Subcutaneous abdominal adipose tissue (tissue), 5 donors: ENCODE results near the gene KCNC4.

Experiments used
- H3K27ac ChIP-seq: one replicate; pipeline ENCODE4 v1.7.0; 2013; ENCODE audit warnings: low read depth, mild to moderate bottlenecking, inconsistent platforms, low read length, moderate library complexity
- H3K27me3 ChIP-seq, 5 donors: one replicate each; pipeline ENCODE4 v1.7.0; 2013; ENCODE audit warnings: low read length in 5 of 5, inconsistent platforms in 1 of 5; ENCODE audit not compliant: control insufficient read depth in 5 of 5, insufficient read depth in 4 of 5
- H3K36me3 ChIP-seq, 5 donors: one replicate each; pipeline ENCODE4 v1.7.0; 2013; ENCODE audit warnings: low read length in 5 of 5; ENCODE audit not compliant: control insufficient read depth in 5 of 5, insufficient read depth in 5 of 5
- H3K4me1 ChIP-seq, 5 donors: one replicate each; pipeline ENCODE4 v1.7.0; 2013; ENCODE audit warnings: low read length in 5 of 5, mild to moderate bottlenecking in 3 of 5, moderate library complexity in 1 of 5; ENCODE audit not compliant: control insufficient read depth in 5 of 5, insufficient read depth in 5 of 5
- H3K4me3 ChIP-seq, 5 donors: one replicate each; pipeline ENCODE4 v1.7.0; 2013; ENCODE audit warnings: low read length in 5 of 5, low read depth in 1 of 5
- H3K9ac ChIP-seq, 5 donors: one replicate each; pipeline ENCODE4 v1.7.0; 2013; ENCODE audit warnings: low read length in 5 of 5, mild to moderate bottlenecking in 4 of 5, moderate library complexity in 3 of 5
- H3K9me3 ChIP-seq, 5 donors: one replicate each; pipeline ENCODE4 v1.7.0; 2013; ENCODE audit warnings: low read length in 5 of 5; ENCODE audit not compliant: control insufficient read depth in 5 of 5
- donor health status: healthy.
- donor health status: healthy.
- donor health status: healthy.
- donor health status: healthy.
- donor health status: healthy.

KCNC4 gene

DNA sequence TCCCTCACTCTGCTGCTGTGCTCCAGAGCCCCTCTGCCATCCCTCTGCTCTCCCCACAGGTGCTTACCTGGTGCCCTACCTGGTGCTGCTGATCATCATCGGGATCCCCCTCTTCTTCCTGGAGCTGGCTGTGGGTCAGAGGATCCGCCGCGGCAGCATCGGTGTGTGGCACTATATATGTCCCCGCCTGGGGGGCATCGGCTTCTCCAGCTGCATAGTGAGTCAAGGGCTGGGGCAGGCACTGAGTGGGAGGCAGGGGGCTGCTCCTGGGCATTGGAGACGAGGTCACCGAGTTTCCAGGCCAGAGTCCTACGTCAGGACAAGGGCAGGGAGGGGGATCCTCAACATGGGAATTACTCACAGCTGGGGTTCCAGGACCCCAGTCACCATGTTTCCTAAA lies 38.1 kb upstream of the KCNC4 start:
- H3K4me3 ChIP-seq: no peak overlapping the region

DNA sequence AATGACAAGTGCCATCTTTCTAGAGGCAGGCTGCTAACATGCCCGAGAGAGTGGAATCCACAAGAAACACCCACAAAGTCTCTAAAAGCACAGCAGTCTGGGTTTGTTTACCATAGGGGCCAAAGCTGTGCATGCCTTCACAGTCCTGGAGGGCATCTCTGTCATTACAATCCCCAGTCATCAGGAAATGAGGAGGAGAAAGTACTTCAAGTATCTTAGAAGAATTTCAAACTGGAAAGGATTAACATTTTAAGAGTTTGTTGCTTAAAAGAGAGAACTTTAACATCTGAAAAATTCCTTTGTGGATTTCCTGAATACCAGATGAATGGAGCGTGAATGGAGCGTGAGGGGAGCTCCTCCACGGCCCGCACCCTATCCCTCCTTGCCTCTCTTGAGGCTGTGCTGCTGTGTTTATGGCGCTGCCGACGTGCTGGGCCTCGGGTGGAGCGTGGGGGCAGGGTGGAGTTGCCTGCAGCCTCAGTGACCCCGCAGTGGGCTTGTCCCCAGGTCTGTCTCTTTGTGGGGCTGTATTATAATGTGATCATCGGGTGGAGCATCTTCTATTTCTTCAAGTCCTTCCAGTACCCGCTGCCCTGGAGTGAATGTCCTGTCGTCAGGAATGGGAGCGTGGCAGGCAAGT lies 36.5 kb upstream of the KCNC4 start:
- no peaks in the 10 kb centered on the region for H3K9me3 ChIP-seq
- H3K9ac ChIP-seq: no peak overlapping the region
- H3K4me3 ChIP-seq: no peak overlapping the region
- no peaks in the 10 kb centered on the region for H3K4me1 ChIP-seq
- no peaks in the 10 kb centered on the region for H3K36me3 ChIP-seq
- H3K27me3 ChIP-seq: peaks cover 7 to 26% (median 14%) of the 10 kb centered on the region in 5 donors
- no peak overlapping the region for H3K27ac ChIP-seq

More for the DNA sequence above, 38.1 kb upstream of the KCNC4 start:
- H3K27me3 ChIP-seq: peaks cover 7 to 26% (median 14%) of the 10 kb centered on the region in 5 donors
- H3K9ac ChIP-seq: no peak overlapping the region
- no peaks in the 10 kb centered on the region for H3K4me1 ChIP-seq
- no peaks in the 10 kb centered on the region for H3K36me3 ChIP-seq
- no peak overlapping the region for H3K27ac ChIP-seq
- no peaks in the 10 kb centered on the region for H3K9me3 ChIP-seq

DNA sequence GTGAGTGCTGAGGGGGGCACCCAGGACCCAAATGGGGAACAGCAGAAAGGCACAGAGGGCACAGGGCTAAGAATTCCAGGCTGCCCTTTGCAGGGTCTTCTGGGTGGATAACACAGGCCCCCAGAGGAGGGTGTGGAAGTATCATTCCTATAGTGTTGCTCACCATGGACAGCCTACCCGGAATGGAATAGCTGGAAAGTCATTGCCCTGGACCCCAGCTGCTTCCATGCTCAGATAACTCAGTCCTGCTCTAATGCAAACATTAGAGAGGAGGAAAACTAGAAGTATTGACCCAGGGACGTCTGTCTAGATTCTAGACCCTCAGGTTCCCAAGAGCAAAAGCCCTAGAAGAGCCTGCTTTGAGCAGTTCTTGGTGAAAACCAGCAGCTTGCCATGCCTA lies 35.2 kb upstream of the KCNC4 start:
- H3K27ac ChIP-seq: no peak overlapping the region
- H3K36me3 ChIP-seq: no peaks in the 10 kb centered on the region
- H3K9me3 ChIP-seq: no peaks in the 10 kb centered on the region
- H3K9ac ChIP-seq: no peak overlapping the region
- H3K4me3 ChIP-seq: no peak overlapping the region
- H3K4me1 ChIP-seq: no peaks in the 10 kb centered on the region
- H3K27me3 ChIP-seq: peaks cover 7 to 26% (median 14%) of the 10 kb centered on the region in 5 donors

- no peaks in the 10 kb centered on the region for H3K9me3 ChIP-seq
- no peak overlapping the region for H3K27ac ChIP-seq
- no peak overlapping the region for H3K4me3 ChIP-seq
- H3K4me1 ChIP-seq: no peaks in the 10 kb centered on the region
- no peaks in the 10 kb centered on the region for H3K36me3 ChIP-seq
- no peak overlapping the region for H3K9ac ChIP-seq
- H3K27me3 ChIP-seq: peaks cover 7 to 21% (median 14%) of the 10 kb centered on the region in 5 donors
Observed at GRCh38 chr1:110176299-110176956, 33.7 kb upstream of the KCNC4 start.

DNA sequence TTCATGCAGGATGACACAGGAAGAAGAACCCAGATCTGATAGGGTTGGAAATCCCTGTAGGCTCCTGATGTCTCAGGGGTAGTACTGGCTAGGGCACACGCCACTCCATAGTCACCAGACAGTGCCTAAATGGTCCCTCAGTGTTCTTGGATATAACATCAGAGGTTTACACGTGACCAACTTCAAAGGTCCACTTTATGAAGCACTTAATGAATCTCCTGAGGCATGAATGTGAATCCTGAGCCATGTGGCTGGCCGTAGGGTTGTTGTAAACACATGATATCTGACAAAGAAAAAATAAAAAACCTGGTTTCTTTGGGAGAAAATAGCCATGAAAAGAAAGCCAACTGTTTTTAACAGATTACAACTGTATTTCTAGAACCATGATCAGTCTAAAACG lies 32.3 kb upstream of the KCNC4 start:
- no peak overlapping the region for H3K4me3 ChIP-seq
- H3K9me3 ChIP-seq: no peaks in the 10 kb centered on the region
- H3K4me1 ChIP-seq: no peaks in the 10 kb centered on the region
- peaks cover 1 to 12% (median 9%) of the 10 kb centered on the region in 5 donors for H3K27me3 ChIP-seq
- H3K36me3 ChIP-seq: no peaks in the 10 kb centered on the region
- H3K9ac ChIP-seq: no peak overlapping the region
- no peak overlapping the region for H3K27ac ChIP-seq

GRCh38 chr1:110183642-110184167 lies 26.4 kb upstream of the KCNC4 start:
- Histone ChIP-seq H3K36me3 (no peaks in the 10 kb centered on the region), H3K27me3 (peaks cover 0 to 8% (median 4%) of the 10 kb centered on the region in 5 donors), H3K9ac (no peak overlapping the region)

GRCh38 chr1:110184446-110184845 lies 25.7 kb upstream of the KCNC4 start:
- no peaks in the 10 kb centered on the region for H3K36me3 ChIP-seq
- no peak overlapping the region for H3K4me3 ChIP-seq
- H3K9me3 ChIP-seq: no peaks in the 10 kb centered on the region
- no peak overlapping the region for H3K27ac ChIP-seq
- peaks cover 0 to 8% (median 4%) of the 10 kb centered on the region in 5 donors for H3K27me3 ChIP-seq
- H3K9ac ChIP-seq: no peak overlapping the region
- peaks cover 0 to 21% (median 16%) of the 10 kb centered on the region in 5 donors for H3K4me1 ChIP-seq

More at GRCh38 chr1:110183642-110184167, 26.4 kb upstream of the KCNC4 start:
- Histone ChIP-seq H3K4me1 (peaks cover 0 to 18% (median 14%) of the 10 kb centered on the region in 5 donors), H3K9me3 (no peaks in the 10 kb centered on the region), H3K27ac (no peak overlapping the region), H3K4me3 (no peak overlapping the region)

DNA sequence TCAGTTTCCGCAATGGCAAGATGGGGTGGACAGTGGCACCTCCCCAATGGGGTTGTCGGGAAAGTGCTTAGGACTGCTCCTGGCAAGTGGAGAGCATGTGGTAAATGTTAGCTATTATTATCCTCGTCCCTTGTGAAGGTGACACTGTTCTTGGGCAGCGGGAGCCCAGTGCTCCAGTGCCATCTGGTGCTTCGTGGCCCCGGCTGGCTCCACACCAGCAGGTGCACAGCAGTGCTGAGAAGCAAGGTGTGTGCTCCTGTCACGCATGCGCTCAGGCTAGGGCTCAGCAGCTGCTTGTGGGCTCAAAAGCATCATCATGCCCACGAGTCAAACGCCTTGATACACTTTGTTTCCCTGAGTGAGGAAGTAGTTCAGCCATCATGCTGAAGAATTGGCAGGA lies 24.9 kb upstream of the KCNC4 start:
- Histone ChIP-seq H3K27me3 (peaks cover 0 to 8% (median 4%) of the 10 kb centered on the region in 5 donors), H3K4me3 (no peak overlapping the region), H3K9me3 (no peaks in the 10 kb centered on the region), H3K36me3 (no peaks in the 10 kb centered on the region), H3K9ac (no peak overlapping the region), H3K27ac (no peak overlapping the region), H3K4me1 (peaks cover 0 to 23% (median 16%) of the 10 kb centered on the region in 5 donors)

DNA sequence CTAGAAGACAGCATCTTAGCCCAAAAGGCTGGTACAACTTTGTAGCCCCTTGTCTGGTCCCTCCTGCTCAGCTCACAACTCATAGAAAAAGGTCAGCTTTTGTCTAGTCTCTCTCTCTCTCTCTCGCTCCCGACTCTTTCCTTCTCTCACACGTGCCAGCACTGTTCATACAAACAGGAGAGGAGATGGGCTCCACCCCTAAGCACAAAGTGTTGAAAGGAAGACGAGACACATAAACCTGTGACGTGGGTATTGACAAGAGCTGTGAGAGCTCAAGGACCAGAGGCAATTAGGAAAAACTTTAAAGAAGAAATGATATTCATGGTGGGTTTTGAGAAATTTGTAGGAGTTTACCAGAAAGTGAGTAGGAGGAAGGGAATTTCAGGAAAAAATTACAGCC lies 23.6 kb upstream of the KCNC4 start:
- Histone ChIP-seq H3K36me3 (no peaks in the 10 kb centered on the region), H3K4me3 (no peak overlapping the region), H3K9ac (no peak overlapping the region), H3K27me3 (peaks cover 0 to 8% (median 3%) of the 10 kb centered on the region in 5 donors), H3K4me1 (peaks cover 0 to 27% (median 18%) of the 10 kb centered on the region in 5 donors), H3K27ac (no peak overlapping the region), H3K9me3 (no peaks in the 10 kb centered on the region)
